AG04449 (cell line): ENCODE data around the gene SIX5.
A peak's percentile ranks its signal among the peaks of the same experiment; 100 is the strongest.

Experiments
- CTCF ChIA-PET: fragments of 350-600 bp; formaldehyde crosslinking; extraction: SDS; loops from one replicate; lab custom pipeline; 2021; ENCODE audit warnings: antibody characterized with exemption; lab: Yijun Ruan, JAX
- POLR2A ChIA-PET: fragments of 400-600, 350-600 bp; formaldehyde crosslinking; extraction: SDS; loops from one replicate; lab custom pipeline; 2020; ENCODE audit warnings: antibody characterized with exemption, inconsistent platforms; lab: Yijun Ruan, JAX
- DNase-seq: peaks from one replicate; pipeline ENCODE4 v3.0.0-alpha.2; 2010; ENCODE audit warnings: low read depth, low spot score
- H3K4me3 ChIP-seq: 2 replicates; pipeline ENCODE4 v1.5.1; 2011; ENCODE audit warnings: low read depth, mild to moderate bottlenecking, control low read depth, low read length
- TF ChIP-seq, protein P1 (sequence below): IDR thresholded peaks from one replicate; pipeline ENCODE4 v1.5.1; 2011; ENCODE audit warnings: mild to moderate bottlenecking, moderate library complexity, low read length, control low read depth, inconsistent platforms; ENCODE audit not compliant: insufficient read depth; ENCODE audit errors: missing control alignments

Gene SIX5

DNA sequence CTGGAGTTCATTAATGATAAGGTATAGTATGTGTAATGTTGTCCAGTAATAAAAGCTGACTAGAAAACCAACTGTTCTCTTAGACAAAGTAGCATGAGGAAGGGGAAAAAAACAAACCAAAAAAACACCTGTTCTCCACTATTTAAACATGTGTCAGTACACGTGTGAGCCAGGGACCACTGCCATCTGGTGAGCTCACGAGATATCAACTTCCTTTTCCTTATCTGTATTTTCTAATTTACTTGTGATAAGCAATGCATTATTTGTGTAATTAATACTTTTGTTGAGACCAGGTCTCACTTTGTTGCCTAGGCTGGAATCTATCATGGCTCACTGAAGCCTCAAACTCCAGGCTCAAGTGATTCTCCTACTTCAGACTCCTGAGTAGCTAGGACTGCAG, 4.3 kb upstream of the SIX5 start:
- CTCF ChIA-PET = interaction anchor here (0.6 to 9.9 kb wide), 5 partner anchors 9 to 622 kb away, joined by 3 to 170 read pairs (median 19); partner anchors contain the start of gene DMPK
- H3K4me3 ChIP-seq = no peak overlapping the region
- DNase-seq = no peak
- POLR2A ChIA-PET = interaction anchor here (1.8 kb wide), 1 partner anchor 9 kb away, joined by 11 read pairs; the partner anchor contains the start of gene DMPK
- TF ChIP-seq, protein P1, sequence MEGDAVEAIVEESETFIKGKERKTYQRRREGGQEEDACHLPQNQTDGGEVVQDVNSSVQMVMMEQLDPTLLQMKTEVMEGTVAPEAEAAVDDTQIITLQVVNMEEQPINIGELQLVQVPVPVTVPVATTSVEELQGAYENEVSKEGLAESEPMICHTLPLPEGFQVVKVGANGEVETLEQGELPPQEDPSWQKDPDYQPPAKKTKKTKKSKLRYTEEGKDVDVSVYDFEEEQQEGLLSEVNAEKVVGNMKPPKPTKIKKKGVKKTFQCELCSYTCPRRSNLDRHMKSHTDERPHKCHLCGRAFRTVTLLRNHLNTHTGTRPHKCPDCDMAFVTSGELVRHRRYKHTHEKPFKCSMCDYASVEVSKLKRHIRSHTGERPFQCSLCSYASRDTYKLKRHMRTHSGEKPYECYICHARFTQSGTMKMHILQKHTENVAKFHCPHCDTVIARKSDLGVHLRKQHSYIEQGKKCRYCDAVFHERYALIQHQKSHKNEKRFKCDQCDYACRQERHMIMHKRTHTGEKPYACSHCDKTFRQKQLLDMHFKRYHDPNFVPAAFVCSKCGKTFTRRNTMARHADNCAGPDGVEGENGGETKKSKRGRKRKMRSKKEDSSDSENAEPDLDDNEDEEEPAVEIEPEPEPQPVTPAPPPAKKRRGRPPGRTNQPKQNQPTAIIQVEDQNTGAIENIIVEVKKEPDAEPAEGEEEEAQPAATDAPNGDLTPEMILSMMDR = no peak

DNA sequence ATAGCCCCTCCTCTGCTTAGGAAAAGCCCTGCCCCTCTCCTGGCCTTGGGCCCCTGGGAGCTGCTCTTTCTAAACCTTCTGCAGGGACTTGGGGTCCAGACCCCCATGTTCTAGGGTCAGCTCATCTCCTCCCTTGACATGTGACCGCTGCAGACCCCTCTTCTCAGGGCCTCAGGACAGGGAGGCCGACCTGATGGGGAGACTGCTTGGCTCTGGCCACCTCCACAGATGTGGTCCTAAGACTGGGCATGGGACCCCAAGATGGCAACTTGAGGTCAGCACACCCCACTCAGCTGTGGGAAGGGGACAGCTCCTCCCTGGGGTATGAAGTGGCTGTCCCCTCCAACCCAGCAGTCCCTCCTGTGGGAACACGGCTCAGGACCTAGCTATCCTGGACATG, 3.9 kb upstream of the SIX5 start:
- CTCF ChIA-PET = interaction anchor here (0.6 to 9.9 kb wide), 6 partner anchors 9 to 622 kb away, joined by 3 to 170 read pairs (median 12); partner anchors contain the start of gene DMPK
- no peak overlapping the region for H3K4me3 ChIP-seq
- TF ChIP-seq, protein P1 = no peak
- no peak for DNase-seq
- POLR2A ChIA-PET = interaction anchor here (1.0 to 6.2 kb wide), 3 partner anchors 9 to 27 kb away, joined by 3 to 65 read pairs (median 11); partner anchors contain the start of gene DMPK

DNA sequence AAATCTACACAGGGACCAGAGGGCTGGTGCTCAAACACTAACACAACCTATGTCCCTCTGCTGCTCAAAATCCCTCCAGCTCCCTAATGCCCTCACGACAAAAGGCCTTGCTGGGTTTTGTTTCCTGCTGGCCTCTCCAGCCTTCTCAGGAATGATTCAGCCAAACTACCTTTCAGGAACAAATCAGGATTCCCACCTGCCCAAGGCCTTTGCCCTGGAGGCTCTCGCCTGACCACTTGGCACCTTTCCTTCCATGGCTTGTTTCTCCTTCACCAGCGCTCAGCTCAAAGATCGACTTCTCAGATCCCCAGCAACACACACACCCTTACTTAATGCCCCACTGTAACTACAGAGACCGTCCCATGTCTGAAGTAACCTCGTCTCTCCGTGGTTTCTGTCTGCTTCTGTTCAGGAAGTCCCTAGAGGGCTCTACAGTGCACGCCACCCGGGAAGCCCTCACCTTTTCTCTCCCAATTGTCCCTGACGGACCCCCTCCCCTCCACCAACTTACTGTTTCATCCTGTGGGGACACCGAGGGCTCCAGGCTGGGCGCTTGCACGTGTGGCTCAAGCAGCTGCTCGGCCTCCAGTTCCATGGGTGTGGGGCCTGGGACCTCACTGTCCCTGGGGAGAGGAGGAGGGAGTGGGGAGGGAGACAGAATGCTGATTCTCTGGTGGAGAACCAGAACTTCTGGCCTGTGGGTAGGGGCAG, 3.2 kb upstream of the SIX5 start:
- no peak overlapping the region for H3K4me3 ChIP-seq
- POLR2A ChIA-PET = interaction anchor here (1.0 to 6.2 kb wide), 2 partner anchors 10 to 27 kb away, joined by 3 to 65 read pairs; partner anchors contain the start of gene DMPK
- TF ChIP-seq, protein P1 = no peak
- DNase-seq = no peak
- CTCF ChIA-PET = interaction anchor here (1.0 to 9.9 kb wide), 4 partner anchors 10 to 45 kb away, joined by 3 to 170 read pairs (median 20); partner anchors contain the start of gene DMPK

DNA sequence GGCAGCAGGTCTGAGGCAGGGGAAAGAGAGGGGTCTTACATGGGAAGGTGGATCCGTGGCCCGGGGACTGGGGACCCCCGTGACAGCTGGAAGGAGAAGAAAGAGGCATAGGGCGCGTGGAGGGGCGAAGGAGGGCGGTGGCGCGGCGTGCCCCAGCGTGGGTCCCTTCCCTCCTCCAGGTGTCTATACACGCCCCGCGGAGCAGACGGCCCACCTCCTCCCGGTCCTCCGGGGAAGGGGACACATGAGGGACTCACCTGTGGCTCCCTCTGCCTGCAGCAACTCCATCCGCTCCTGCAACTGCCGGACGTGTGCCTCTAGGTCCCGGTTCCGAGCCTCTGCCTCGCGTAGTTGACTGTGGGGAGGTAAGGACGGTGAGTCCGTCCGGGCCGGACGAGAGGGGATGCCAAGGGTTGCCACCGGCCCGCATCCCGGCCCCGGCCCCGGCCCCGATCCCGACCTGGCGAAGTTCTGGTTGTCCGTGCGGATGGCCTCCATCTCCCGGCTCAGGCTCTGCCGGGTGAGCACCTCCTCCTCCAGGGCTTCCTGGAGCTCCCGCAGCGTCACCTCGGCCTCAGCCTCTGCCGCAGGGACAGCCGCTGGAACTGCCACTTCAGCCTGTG, 2.4 kb upstream of the SIX5 start:
- POLR2A ChIA-PET = interaction anchor here (0.9 to 6.2 kb wide), 5 partner anchors 10 to 68 kb away, joined by 3 to 65 read pairs (median 31); partner anchors contain the start of gene DMPK
- H3K4me3 ChIP-seq = no peak overlapping the region
- CTCF ChIA-PET = interaction anchor here (1.0 to 9.9 kb wide), 7 partner anchors 11 to 46 kb away, joined by 3 to 170 read pairs (median 36); partner anchors contain the start of genes DMPK and DMWD
- no peak for DNase-seq
- TF ChIP-seq, protein P1 = no peak

DNA sequence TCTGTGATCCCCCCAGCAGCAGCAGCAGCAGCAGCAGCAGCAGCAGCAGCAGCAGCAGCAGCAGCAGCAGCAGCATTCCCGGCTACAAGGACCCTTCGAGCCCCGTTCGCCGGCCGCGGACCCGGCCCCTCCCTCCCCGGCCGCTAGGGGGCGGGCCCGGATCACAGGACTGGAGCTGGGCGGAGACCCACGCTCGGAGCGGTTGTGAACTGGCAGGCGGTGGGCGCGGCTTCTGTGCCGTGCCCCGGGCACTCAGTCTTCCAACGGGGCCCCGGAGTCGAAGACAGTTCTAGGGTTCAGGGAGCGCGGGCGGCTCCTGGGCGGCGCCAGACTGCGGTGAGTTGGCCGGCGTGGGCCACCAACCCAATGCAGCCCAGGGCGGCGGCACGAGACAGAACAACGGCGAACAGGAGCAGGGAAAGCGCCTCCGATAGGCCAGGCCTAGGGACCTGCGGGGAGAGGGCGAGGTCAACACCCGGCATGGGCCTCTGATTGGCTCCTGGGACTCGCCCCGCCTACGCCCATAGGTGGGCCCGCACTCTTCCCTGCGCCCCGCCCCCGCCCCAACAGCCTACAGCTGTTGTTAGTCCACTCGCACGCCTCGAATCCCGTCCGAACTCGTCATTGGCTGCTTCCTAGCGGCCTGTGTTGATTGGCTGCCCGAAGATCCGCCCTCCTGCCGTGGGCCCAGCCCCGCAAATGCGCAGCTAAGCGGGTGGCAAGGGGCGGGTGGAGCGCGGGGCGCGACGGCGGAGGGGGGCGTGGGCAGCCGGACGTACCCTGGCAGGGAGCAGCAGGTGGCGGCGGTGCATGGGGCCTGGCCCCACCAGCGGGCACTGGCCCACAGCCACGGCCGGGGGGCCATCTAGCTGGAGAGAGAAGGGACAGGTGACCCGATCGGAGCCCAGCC, 1.4 kb upstream of the SIX5 start:
- TF ChIP-seq, protein P1 = peak; percentile 93
- CTCF ChIA-PET = interaction anchor here (0.8 to 9.9 kb wide), 18 partner anchors 8 to 112 kb away, joined by 3 to 170 read pairs (median 11); partner anchors contain the start of genes DMPK, DMWD, FBXO46 and QPCTL
- H3K4me3 ChIP-seq = peak overlapping the region; percentile 58
- POLR2A ChIA-PET = interaction anchor here (0.6 to 6.2 kb wide), 14 partner anchors 9 to 415 kb away, joined by 3 to 65 read pairs (median 5); partner anchors contain the start of genes DMPK, FBXO46, QPCTL and SNRPD2
- DNase-seq = peak; percentile 86
